ENCODE measurements around the gene PCNX2.
"Not testable (repeated sequence)": the region's sequence is repeated elsewhere in the genome, so short reads cannot be mapped to it uniquely, and the experiment has no call there.

Gene PCNX2

GRCh38 chr1:233157245-233157644, 138.3 kb downstream of the PCNX2 start:
- no peak for DNase-seq (ENCODE audit: low read depth in 2 of 2)

- no peak for DNase-seq (ENCODE audit: low read depth in 2 of 2)
These were observed 143.7 kb downstream of the PCNX2 start for GRCh38 chr1:233151861-233152260.

- no peak for DNase-seq (ENCODE audit: low read depth in 2 of 2)
These were observed 151.1 kb downstream of the PCNX2 start for GRCh38 chr1:233144434-233144833.

DNA sequence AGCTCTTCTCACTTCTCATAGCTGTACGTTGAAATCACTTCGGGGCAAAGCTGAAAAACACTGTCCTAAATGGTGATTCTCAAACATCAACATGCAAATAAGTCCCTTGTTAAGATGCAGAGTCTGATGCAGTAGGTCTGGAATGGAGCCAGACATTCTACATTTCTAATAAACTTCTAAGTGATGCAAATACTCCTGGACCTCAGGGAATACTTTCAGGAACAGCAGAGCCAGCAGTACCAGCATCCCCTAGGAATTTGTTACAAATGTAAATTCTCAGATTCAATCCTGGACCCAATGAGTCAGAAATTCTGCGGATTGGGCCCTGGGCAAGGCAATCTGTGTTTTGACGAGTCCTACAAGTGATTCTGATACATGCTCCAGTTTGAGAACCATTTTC, 152.3 kb downstream of the PCNX2 start:
- DNase-seq (ENCODE audit: low read depth in 2 of 2): no peak

DNA sequence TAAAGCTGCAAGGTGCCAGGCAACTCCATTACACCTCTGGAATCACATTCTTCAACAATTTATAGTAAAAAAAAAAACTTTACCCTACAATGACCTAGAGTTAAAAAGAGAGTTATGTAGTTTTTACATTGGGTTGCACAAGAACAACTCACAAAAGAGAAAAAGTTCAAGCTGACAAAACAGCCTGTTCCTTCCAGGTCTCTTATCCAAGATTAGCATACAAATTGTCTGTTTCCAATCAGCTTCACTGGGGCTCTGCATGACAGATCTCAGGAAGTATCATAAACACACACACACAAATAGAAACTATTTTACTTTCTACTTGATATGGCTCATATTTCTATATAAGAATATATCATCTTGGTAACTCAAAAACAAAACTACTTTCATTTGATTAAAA, 154.6 kb downstream of the PCNX2 start:
- DNase-seq (ENCODE audit: low read depth in 2 of 2): no peak

DNA sequence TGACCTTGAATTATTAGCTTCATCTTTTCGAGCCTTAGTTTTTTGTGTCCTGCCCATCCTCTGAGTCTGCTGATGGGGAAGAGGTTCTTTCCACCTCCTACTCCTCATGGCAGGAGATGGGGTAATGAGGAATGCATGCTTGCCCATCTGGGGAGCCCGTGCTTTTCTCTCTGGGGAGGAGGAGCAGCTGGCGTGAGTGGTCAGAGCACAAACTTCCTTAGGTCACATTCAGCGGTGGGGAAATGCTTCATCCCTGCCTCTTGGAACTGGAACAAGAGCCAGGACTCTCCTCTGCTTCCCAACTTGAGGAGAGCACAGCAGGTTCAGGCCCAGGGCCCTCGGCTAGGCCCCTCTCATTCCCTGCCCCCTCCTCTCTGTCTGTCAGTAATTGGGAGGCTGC, 155.0 kb downstream of the PCNX2 start:
- DNase-seq (ENCODE audit: low read depth in 2 of 2): no peak

DNA sequence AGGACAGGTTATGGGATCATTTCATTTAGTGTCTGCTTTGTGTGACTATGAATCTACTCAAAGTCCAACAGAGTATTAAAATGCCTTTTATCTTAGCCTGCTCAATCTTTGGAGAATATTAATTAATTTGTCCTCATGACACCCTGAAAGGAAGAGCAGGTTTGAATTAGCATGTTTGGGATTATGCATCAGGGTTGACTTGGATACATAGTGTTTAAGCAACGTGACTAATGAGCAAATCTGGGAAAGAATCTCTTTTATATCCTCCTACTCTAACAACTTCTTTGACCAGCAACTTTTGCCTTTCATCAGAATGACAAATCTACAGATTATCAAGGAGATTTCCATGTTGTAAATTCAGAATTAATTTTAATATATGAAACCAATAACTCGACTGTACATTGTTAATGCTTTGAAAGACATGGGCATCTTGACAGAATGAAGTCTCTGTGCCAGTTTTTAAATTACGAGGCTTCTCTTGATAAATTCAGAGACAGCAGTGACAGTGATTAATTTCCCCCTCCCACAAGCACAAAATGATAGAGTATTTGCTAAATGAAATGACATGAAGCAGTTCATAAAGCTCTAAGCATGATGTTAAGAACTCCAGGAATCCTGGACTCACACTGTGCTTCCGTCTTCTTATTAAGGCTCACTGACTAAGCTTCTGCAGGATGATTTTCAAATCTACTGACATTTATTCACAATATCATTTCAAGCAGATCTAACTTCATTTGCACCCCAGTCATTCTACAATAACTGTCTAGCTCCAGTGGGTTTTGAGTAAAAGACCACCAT, 156.5 kb downstream of the PCNX2 start:
- DNase-seq (ENCODE audit: low read depth in 2 of 2): no peak

- no peak for DNase-seq (ENCODE audit: low read depth in 2 of 2)
These were observed 159.7 kb downstream of the PCNX2 start for GRCh38 chr1:233135833-233136232.

DNA sequence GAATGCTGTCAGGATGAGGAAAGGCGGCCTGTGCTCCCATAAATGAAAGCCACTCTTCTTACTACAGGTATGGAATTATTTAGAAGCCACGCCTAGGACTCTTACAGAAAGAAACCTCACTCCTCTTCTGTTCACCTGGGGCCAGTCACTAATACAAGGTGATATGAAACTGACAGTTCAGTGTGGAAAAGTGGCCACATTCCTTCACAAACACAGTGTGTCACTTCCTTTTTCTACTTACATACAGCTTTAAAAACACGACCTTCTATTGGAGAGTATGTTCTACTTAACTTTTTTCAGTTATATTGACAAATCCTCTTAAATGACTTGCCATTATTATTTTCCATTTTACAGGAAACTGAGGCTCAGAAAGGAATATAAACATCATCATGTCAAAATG, 163.1 kb downstream of the PCNX2 start:
- no peak for DNase-seq (ENCODE audit: low read depth in 2 of 2)

- DNase-seq (ENCODE audit: low read depth in 2 of 2): not testable (repeated sequence)
These were observed 166.5 kb downstream of the PCNX2 start for GRCh38 chr1:233129031-233129430.

DNA sequence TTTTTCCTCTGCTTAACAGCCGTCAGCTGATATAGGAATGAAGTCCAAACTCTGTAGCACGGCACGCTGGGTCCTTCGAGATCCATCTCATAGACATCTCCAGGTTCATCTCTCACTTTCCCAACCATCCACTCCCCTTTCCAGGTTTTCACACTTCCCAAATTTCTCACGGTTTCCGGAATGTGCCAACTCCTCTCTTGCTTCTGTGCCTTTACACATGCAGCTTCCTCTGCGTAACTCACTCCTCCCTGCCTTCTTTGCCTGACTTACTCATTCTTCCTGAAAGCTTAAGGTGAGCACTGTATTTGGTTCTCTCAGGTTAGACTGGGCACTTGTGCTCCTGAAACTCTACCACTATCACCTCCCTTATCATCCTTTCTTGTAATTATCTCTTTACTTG, 168.4 kb downstream of the PCNX2 start:
- no peak for DNase-seq (ENCODE audit: low read depth in 2 of 2)

DNA sequence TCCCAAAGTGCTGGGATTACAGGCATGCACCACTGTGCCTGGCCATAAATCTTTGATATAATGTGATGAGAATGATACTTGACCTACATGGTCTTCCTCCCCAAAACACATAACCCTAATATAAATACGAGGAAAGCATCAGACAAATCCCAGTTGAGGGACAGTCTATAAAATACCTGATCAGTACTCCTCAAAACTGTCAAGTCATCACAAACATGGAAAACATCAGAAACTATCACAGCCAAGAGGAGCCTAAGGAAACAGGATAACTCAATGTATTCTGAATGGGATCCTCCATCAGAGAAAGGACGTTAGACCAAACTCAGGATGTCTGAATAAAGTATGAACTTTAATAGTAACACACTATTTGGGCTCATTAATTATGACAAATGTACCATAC, 172.7 kb downstream of the PCNX2 start:
- no peak for DNase-seq (ENCODE audit: low read depth in 2 of 2)

- DNase-seq (ENCODE audit: low read depth in 2 of 2): no peak
These were observed 173.5 kb downstream of the PCNX2 start for GRCh38 chr1:233121947-233122559.

DNA sequence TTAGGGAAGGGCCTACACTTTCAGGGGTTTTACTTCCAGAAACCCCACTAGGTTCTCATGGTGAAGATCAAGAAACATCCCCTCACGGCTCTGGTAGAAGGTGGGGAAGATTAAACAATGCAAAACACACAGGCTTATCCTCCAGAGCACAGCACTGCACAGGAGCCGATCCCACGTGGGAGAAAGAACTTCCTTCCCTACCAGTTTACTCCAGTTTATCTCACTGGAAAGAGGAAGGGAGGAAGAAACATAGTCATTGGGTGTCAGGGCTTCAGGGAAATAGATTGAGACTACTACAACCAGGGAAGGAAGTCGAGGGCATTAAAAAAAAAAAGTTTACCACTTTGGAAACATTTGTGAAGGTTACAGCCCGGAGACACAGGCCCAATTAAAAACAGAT, 180.7 kb downstream of the PCNX2 start:
- DNase-seq (ENCODE audit: low read depth in 2 of 2): no peak

DNA sequence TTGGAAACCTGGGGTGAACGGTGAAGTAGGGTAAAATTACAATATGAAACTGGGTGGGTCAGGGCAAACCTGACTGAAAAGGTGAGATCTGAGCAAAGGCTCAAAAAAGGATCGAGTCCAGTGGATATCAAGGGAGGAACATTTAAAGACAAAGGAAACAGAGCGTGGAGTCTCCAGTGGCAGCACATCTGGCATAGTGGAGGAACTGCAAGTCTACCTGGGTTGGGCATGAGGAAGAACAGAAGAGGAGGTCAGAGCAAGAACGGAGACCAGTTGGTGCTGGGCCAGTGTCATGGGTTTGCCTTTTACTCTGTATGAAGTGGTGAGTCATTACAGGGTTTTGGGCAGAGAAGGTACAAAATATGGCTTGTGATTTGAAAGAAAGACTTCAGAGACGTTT, 181.4 kb downstream of the PCNX2 start:
- DNase-seq (ENCODE audit: low read depth in 2 of 2): no peak

- no peak for DNase-seq (ENCODE audit: low read depth in 2 of 2)
These were observed 182.3 kb downstream of the PCNX2 start for GRCh38 chr1:233113009-233113879.

GRCh38 chr1:233112186-233113008, 183.1 kb downstream of the PCNX2 start:
- no peak for DNase-seq (ENCODE audit: low read depth in 2 of 2)

GRCh38 chr1:233111731-233112130, 183.8 kb downstream of the PCNX2 start:
- no peak for DNase-seq (ENCODE audit: low read depth in 2 of 2)

GRCh38 chr1:233109096-233109495, 186.4 kb downstream of the PCNX2 start:
- DNase-seq (ENCODE audit: low read depth in 2 of 2): no peak

- DNase-seq (ENCODE audit: low read depth in 2 of 2): not testable (repeated sequence)
These were observed 187.8 kb downstream of the PCNX2 start for GRCh38 chr1:233107716-233108130.

DNA sequence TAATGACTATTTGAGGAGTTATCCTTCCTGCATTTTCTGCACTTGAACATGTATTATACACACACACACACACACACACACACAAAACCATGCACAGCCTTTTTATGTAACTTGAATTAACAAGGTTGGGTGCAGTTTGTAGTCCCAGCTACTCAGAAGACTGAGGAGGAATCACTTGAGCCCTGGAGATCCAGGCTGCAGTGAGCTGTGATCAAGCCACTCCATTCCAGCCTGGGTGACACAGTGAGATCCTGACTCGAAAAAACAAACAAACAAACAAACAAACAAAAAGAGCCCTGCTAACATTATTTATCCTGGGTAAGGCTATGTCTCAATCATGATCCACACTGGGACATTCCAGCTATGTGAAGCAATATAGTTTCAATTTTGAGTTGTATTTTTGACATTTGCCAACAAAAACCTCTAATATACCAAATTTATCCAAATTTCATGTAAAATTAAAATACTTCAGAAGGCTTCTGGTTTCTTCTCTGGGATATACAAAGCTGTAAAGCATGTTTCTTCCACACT, 188.3 kb downstream of the PCNX2 start:
- DNase-seq (ENCODE audit: low read depth in 2 of 2): no peak

All from stimulated activated CD4-positive, alpha-beta T cell treated with anti-CD3 and anti-CD28 coated beads, Interleukin-1b, Interleukin-23, amount 100 ng/mL, for 1 hour (primary cell).